AG09319 (cell line): Measurements from ENCODE around the gene GAPDH.

Experiments
- DNase-seq: peaks from one replicate; pipeline ENCODE4 v3.0.0-alpha.2; 2010; ENCODE audit warnings: low read depth; ENCODE audit errors: extremely low read depth
- CTCF ChIP-seq: IDR thresholded peaks from 2 replicates; pipeline ENCODE4 v1.5.1; 2011; ENCODE audit warnings: low read depth, mild to moderate bottlenecking, inconsistent platforms, low read length, moderate library complexity

Gene GAPDH

GRCh38 chr12:6532051-6532926 lies 2.0 kb upstream of the GAPDH start:
- no peak for TF ChIP-seq CTCF
- DNase-seq = peak; percentile 92

GRCh38 chr12:6532927-6533652 lies 1.2 kb upstream of the GAPDH start:
- no peak for DNase-seq
- TF ChIP-seq CTCF = no peak

- no peak for DNase-seq
- TF ChIP-seq CTCF = no peak
These were observed 729 bp upstream of the GAPDH start for GRCh38 chr12:6533653-6533922.

GRCh38 chr12:6534695-6534944 lies 303 bp downstream of the GAPDH start:
- no peak for DNase-seq
- no peak for TF ChIP-seq CTCF

GRCh38 chr12:6534945-6535696 lies 804 bp downstream of the GAPDH start:
- no peak; the same call in 1 of the 2 replicates for TF ChIP-seq CTCF
- DNase-seq = no peak

- TF ChIP-seq CTCF = no peak
- DNase-seq = no peak
These were observed 1.3 kb downstream of the GAPDH start for GRCh38 chr12:6535697-6535946.
